GM19438 (cell line): Measurements from ENCODE around the gene CFAP46.

Experiments used
- ATAC-seq: cut with Tn5 transposase; IDR thresholded peaks from one replicate; pipeline ENCODE4 v1.9.1; 2021; ENCODE audit warnings: low read depth; ENCODE audit not compliant: unreplicated experiment

Gene CFAP46

GRCh38 chr10:132814469-132814856 lies 127.9 kb downstream of the CFAP46 start:
- ATAC-seq: no peak

DNA sequence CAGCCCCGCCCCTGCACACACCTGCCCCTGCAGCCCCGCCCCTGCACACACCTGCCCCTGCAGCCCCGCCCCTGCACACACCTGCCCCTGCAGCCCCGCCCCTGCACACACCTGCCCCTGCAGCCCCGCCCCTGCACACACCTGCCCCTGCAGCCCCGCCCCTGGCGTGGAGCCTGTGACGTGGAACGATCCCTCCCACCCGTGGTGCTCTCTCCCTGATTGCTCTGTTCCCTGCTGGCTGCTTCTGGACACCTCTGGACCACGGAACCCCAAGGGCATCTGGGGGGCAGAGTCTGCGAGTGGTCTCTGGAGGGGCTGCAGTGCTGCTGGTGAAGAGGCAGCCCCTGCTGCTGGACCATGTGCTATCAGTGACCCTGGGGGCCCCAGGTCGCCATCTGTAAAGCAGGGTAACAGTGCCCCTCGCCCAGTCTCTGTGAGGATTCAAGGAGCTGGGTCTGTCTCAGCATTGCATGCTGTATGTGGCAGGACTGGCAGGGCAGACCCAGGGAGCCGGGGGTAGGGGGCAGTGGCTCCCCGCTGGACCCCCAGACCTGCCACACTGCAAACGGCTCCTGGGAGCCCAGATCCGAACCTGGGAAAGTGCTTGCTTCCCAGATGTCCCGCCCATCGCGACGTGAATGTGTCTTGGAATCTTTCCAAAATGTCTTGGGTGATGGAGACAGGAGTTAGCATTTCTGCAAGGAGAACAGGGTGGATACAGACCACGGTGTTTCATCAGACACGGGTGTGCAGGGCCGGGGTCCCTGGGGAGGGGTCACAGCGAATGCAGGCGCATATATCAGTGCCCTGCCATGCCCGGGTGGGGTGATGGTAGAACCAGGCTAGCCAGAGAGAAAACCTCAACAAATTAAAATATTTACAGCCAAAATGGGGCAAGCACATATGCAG lies 128.6 kb downstream of the CFAP46 start:
- ATAC-seq: no peak

DNA sequence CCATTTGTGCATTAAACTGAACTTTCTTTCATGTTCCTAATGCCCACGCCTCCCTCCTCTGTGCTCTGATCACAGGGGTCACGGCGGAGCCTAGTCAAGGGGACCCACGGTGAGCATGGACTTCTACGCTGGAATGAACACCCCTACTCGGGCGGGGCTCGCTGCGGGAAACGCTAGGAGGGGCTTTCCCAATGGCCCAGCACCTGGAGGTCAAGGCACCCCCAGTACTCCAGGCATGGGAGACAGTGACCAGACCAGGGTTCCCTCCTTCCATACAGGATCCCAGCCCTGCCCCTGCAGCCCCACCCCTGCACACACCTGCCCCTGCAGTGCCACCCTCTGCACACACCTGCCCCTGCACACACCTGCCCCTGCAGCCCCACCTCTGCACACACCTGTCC lies 129.4 kb downstream of the CFAP46 start:
- ATAC-seq: no peak

- no peak for ATAC-seq
Measured at GRCh38 chr10:132812520-132812919, 129.8 kb downstream of the CFAP46 start.

DNA sequence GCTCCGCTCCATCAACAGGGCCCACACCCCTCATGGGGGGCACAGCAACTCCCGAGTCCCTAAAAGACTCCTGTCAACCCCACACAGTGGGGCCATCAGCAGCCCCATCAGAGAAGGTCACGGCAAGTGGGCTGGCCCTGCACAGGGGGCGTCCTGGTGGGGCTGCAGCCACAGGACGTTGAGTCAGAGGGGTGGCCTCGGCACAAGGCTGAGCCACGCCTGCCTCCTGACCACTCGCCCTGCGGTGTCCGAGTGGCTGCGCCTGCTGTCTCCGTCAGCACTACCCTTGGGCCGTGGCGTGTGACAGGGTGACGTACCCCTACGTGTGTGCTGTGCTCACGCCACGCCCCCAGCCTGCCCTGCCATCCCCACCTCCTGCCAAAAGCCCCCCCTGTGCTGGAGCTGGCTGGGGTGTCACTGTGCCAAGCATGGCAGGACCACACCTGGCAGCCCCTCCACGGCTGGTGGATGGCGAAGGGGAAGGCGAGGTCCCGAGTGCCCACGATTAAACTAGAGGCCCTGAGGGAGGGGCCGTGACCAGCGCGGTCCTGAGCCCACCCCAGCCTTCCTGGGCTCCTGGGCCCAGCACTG lies 130.4 kb downstream of the CFAP46 start:
- ATAC-seq: no peak

DNA sequence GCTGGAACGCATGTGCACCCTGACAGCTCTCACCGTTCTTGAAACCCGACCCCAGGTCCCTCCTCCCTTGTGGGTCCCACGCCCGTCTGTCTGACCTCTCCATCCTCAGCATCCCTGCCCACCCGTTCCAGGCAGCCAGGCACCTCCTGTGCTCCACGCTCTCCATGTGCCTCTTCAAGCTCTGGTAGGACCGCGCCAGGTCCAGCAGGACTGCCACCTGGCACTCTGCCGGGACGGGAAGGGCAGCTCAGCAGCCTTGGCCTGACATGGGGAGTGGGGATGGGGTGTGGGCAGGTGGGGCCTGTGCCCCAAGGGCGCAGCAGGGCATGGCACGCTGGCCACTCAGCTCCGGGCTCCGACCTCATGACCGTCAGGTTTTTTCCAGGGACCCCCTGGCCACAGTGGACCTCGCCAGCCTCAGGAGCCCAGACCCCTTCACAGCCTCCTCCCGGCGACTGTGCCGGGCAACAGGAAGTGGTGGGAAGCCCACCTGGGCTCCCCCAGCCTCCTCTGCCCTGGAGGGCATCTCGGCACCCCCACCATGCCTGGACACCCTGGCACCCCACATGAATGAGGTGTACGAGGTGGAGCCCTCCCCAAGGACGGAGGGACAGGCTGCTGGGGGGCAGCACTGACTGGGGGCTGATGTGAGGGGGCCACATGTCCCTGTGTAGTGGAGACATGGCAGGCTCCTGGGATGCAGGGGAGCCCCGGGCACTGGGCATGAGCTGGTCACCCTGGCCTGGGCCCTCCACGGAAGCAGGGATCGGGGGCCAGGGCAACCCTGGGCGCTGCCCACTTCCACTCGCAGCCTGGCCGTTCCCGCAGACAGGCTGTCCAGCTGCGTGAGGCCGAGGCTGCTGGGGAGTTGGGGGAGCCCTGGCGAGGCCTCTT lies 131.3 kb downstream of the CFAP46 start:
- ATAC-seq: no peak

GRCh38 chr10:132810141-132810806 lies 132.1 kb downstream of the CFAP46 start:
- no peak for ATAC-seq

GRCh38 chr10:132809232-132810140 lies 132.9 kb downstream of the CFAP46 start:
- ATAC-seq: no peak

GRCh38 chr10:132808383-132809231 lies 133.8 kb downstream of the CFAP46 start:
- no peak for ATAC-seq

DNA sequence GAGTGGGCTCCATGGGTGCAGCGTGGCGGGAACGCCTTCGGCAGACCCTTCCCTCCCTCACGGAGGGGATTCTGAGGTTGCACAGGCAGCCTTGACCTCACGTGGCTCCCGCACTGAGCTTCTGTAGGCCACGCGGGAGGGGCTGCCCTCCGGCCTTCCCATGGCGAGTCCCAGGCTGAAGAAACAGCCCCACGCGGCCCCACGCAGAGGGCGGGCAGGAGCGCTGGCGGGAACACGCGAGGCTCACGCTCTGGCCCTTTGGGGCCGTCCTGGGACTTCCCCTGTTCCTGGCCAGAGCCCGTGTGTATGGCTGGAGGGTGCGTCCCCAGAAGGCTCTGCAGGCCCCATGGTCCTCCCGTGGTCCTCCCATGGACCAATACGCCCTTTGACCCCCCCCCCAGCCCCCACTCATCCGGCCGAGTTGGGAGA lies 134.7 kb downstream of the CFAP46 start:
- no peak for ATAC-seq

GRCh38 chr10:132806561-132807003 lies 135.8 kb downstream of the CFAP46 start:
- ATAC-seq: no peak

DNA sequence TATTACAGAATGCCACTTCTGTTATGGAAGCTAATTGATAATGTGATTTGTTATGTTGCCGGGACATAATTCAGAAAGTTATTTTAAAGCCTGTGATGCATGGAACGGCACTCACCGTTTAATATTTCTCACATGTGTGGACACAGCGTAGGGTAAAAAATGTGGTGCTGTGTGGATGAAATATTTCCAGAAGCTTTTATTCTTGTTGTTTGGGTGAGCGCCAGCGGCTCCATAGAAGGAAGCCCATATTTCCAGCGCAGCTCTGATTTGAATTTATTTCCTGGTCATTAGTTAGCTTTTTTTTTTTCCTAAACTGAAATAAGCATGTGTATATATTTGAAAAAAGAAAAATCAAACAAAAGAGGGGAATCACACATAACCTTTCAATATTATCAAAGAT lies 136.3 kb downstream of the CFAP46 start:
- ATAC-seq: no peak

GRCh38 chr10:132805599-132805998 lies 136.8 kb downstream of the CFAP46 start:
- no peak for ATAC-seq

DNA sequence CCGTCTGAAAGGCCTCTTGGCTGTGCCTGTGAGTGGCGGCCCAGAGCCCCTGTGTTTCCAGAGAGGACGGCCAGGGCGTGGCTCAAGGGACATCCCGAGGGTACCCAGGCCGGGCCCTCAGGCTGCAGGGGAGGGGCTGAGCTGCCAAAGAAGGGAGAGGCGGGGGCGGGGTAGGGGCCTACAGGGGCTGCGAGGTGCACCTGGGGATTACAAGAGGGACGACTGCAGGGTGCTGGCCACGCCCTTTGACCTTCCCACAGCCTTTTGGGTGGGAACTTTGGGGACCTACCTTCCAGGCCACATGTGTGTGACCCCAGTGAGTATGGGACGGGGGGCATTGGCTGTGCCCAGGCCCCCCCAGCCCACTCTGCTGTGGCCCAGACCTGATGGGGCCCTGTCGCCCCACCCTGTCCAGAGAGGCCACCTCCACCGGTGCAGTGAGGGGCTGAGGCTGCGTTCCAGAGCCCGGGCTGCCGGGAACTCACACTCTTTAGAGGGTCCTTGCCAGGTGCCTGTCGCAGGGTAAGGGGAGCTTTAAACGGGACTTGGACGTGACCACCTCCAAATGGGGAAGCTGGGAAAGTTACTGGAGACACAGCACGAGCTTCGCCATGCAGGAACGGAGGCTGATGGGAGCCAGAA lies 137.5 kb downstream of the CFAP46 start:
- no peak for ATAC-seq

DNA sequence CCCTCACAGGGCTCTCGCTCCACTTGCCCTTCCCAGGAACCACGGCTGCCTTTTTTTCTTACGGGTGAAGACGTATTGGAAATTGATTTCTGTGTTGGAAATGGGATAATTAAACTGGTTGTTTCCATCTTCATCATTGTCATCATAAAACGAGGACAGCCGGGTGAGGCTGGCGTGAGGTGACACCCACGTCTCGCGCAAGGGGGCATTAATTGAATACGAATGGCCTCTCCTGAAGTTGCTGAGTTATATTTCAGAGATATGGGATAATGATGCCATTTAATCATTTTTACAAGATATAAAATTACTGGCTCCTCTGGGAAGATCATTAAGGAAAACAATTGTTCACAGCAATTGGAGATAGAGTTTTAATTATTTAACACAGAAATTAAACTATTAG lies 138.1 kb downstream of the CFAP46 start:
- no peak for ATAC-seq

DNA sequence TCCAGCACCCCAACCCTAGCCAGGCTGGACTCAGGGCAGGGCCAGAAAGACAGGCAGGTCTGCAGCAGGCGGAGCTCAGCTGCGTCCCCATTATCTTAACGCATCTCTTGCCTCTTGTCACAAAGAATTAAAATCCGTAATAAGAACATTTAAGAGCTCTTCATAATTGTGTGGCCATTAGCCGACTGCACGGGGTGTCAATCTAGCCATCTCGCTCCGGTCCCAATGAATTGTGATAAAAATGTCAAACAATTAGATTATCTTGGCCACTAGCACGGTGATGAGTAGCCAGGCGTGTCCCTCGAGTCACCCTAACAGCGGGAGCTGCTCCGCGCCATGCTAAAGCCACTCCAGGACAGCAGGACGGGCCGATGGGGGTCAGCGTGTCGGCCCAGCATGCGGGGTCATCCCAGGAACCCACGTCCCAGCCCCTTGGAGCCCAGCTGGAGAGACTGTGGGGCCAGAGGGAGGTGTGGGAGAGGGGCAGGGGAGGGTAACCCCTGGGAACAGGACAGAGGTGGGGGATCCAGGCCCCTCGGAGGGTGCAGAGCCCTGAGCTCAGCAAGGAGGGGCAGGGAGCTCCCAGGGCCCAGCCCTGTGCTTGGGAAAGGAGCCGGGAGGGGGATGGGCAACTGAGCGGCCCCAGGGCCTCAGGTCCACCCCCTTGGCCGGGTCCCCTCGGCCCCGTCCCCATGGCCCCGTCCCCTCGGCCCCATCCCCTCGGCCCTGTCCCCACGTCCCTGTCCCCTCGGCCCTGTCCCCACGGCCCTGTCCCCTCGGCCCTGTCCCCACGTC lies 138.8 kb downstream of the CFAP46 start:
- ATAC-seq: no peak

GRCh38 chr10:132802694-132803320 lies 139.6 kb downstream of the CFAP46 start:
- ATAC-seq: no peak
